CD4-positive, alpha-beta T cell treated with Interleukin-17A for 4 hours (primary cell): ENCODE measurements around the gene ATXN1.
A peak's percentile ranks its signal among the peaks of the same experiment; 100 is the strongest.

Source experiments
- DNase-seq: peaks from one replicate; pipeline ENCODE4 v3.0.0-alpha.2; 2020; ENCODE audit warnings: mixed read lengths

The ATXN1 gene

DNA sequence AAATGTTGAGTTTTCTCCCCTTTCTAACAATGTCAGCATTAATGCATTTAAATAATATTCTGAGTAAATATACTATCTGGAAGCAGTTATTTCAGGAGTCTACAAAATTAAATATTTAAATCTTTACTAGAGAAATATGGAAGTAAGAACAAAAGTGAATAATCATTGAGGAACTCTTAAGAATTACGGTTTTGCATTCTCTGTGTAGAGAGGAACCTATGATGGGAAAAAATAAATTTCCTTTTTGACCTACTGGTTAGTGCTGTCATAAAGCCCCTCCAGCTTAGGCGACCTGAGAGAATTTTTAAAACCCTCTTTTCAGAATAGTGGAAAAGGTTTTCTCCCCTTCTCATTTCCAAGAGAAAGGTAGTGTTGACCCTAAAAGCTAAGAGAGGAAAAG lies 64.8 kb downstream of the ATXN1 start:
- DNase-seq, result no peak

DNA sequence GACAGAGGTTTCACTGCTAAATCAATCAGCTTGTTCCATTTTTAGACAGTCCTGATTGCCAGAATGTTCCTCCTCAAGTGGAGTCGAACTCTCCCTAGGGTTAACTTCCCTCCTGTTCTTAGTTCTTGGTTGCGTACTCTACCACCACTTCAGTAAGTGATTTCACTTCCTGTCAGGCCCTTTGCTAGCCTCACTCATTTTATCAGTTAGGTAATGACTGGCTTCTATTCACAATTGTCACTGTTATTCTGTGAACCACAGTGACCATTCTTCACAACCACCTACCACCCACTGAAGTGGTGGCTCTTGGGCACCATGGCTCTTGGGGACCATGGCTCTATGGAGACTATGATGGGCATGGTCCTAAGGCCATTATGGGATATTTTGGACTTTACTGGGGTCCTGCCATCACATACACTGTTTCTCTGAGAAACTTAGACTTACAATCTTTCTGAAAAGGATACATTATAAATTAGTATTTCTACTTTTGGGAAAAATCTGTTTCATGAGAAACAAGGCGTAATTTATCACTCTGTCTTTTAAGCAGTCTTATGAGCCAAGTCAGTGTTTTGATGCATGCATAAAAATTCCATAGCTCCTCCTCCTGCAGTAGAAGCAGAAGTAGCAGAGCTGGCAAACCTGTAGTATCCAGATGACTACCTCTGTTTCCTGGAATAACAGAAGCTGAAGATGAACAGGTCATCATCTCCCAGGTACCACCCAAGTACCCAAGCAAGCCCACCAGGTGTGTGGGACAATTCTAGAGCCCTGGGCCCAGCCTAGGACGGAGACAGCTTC lies 66.3 kb downstream of the ATXN1 start:
- no peak for DNase-seq

GRCh38 chr6:16691324-16691723 lies 69.9 kb downstream of the ATXN1 start:
- DNase-seq, result no peak

DNA sequence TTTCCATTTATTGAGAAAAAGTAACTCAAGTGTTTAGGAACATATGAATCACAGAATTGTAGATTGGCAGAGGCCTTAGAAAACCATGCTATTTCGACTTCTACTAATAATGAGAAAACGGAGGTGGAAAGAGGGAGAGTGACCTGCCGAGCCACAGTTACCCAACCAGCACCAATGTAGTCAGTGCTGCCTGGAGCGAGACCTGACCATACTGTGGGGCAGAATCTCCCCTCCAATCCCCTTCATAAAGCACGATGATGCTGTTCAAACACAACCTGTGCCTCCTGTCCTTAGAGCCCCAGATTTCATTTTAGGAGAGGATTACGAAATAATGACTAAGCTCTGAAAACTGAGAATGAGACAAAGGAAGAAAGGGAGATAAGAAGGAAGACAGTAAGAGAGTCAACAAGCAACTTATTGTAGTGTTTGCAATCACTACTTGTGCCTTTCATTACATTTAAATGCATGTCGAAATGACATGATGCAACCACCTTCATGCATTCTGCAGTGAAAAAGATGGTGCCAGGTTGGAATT lies 70.6 kb downstream of the ATXN1 start:
- no peak for DNase-seq

GRCh38 chr6:16689788-16690607 lies 71.3 kb downstream of the ATXN1 start:
- no peak for DNase-seq

DNA sequence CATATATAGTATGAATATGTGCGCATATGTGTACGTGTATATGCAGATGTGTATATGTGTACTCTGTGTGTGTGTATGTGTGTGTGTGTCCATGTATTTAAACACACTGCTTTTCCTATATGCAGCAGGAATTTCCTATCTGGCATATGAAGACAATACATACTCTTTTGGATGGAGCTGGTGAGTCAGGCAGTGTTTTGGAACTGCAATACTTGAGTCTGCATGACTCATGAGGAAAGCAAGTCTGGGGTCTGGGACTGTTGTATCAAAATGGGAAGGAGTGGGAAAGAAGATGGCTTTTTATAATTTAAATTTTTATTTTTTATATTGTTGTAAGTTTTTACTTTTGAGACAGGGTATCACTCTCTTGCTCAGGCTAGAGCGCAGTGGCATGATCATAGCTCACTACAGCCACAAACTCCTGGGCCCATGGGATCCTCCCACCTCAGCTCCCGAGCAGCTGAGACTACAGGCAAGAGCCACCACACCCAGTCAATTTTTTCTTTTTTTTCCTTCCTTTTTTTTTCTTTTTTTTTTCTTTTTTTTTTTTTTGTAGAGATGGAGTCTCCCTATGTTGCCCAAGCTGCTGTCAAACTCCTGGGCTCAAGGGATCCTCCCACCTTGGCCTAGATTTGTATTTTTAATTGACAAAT lies 72.2 kb downstream of the ATXN1 start:
- DNase-seq, result no peak

GRCh38 chr6:16688436-16688835 lies 72.8 kb downstream of the ATXN1 start:
- DNase-seq, result no peak

GRCh38 chr6:16687045-16687444 lies 74.2 kb downstream of the ATXN1 start:
- DNase-seq, result no peak

DNA sequence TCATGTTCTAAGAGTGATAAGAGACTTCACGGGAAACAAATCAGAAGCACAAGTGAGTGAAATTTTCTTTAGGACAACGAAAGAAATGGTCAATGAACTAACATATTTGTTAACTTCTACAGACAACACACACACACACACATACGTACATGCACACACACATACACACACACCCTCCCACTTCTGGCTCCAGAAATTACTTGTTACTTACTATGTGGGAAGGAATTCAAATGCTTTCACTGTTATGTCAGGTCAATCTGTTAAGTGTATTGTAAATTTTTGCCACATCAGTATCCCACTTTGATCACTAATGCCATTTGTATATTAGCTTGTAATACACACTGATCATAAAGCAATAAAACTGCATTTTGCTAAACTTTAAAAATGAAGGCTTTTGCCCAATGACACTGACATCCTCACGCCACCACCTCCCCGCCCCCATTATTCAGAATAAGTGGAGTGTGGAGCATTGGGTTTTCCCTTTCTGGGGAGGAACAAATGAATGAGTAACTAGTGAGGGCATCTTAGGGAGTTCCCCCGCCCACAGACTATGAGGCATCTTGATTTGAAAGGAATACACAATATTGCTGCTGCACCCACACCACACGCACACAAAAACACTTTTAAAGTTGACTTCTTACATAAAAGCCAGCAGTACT lies 76.2 kb downstream of the ATXN1 start:
- peak; percentile 64 for DNase-seq

- DNase-seq, result no peak
Observed at GRCh38 chr6:16684195-16684689, 77.0 kb downstream of the ATXN1 start.

- peak; percentile 32 for DNase-seq
Observed at GRCh38 chr6:16683641-16684194, 77.5 kb downstream of the ATXN1 start.

DNA sequence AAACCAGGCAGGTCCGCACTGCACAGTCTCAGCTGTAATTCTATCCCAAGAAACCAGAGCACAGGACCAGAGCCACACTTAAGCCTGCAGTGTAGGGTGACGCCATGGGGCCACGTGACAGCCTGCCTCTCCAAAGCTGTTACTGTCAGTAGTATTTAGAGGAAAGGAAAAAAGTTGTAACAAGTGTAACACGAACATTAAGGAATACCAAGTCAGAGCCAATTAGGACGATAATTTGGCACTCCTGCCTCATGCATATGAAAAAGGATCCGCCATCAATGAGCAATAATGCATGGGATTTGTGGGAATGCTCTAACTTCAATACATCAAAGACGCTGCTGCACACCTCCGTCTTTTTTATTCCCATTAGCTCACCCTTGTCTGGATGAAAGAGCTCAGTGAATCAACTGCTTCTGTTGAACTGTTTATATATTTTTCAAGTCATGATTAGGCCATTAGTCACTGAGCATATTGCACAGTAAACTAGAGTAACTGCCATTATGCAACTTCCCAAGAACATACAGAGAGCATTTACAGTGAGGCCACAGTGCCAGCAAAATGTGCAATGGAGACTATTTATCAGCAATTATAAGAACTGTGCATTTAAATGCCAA lies 79.9 kb downstream of the ATXN1 start:
- DNase-seq, result no peak

DNA sequence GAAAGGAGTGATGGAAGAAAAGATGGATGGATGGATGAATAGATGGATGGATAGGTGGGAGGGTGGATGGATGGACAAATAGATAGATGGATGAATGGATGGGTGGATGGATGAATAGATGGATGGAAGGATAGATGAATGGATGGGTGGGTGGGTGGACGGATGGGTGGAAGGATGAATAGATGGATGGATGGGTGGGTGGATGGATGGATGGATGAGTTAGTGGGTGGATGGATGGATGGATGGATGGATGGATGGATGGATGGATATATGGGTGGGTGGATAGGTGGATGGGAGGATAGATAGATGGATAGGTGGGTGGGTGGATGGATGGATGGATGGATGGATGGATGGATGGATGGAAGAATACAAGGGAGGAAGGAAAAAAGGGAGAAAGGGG lies 82.2 kb downstream of the ATXN1 start:
- no peak for DNase-seq

- DNase-seq, result no peak
Observed at GRCh38 chr6:16677458-16677857, 83.8 kb downstream of the ATXN1 start.

GRCh38 chr6:16676978-16677377 lies 84.3 kb downstream of the ATXN1 start:
- DNase-seq, result no peak

DNA sequence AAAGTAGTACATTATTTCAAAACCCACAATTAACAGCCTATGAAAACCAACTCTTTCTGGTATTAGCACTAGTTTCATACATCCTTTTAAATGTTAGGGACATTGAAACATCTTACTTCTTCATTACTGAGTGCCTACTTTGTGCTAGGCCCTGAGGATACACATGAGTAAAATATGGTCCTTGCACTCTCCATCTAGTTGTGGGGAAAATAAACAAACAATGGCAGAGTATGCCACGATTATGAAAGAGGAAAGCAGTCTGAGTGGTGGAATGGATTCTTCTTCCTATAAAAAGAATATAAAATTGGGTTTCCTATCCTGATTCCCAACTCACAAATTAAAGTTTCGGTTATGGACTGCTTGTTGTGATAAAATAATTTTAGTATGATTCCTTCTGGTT lies 84.9 kb downstream of the ATXN1 start:
- DNase-seq, result no peak

GRCh38 chr6:16674801-16675392 lies 86.4 kb downstream of the ATXN1 start:
- DNase-seq, result no peak

- DNase-seq, result no peak
Observed at GRCh38 chr6:16673011-16673797, 88.1 kb downstream of the ATXN1 start.

DNA sequence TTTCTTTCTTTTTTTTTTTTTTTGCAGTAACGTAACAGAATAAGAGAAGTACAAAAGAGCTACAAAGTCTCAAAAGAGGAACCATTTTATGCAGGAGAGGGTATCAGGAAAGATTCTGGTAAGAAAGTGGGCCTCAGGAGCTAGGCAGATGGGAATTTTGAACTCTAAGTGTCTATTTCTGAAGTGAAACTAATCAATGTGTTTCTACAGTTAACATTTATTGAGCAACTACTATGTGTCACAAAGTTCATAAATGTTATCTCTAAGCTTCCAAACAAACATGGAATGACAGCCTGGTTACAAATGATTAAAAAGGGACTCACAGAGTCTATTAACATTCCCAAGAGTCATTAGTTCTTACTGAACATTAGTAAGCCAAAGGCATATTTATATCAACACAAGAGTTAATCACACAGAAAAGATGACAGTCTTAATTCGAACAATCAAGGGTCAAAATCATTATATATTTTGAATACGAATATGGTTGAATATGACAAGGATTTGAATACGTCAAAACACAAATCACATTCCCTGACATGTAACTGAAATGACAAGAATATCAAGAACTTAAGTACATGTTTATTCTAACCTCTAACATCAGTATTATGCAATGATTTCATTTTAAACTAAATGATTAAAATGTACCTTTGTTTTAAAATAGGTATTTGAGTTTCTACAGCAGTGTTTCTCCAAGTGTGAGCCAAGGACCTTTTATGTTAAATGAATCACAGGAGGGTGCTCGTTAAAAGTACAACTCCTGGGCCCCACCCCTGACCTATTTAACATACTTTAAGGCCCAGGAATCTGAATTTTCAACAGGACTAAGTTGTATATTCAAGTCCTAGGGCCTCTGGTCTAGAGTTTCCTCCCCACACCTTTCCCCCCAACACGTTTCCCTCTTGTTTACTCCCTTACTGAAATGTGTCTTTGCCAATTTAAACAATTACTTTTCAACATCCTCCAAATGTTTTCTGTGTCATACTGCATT lies 89.7 kb downstream of the ATXN1 start:
- no peak for DNase-seq
